C4-2B (cell line): ENCODE results near the gene TPP1.

Experiments used
- H3K27ac ChIP-seq: fragments of 450-650 bp; 2 replicates; pipeline ENCODE4 v1.5.1; 2017
- CTCF ChIP-seq: fragments of 450-650 bp; conservative IDR thresholded peaks from 2 replicates; pipeline ENCODE4 v1.5.1; 2017; ENCODE audit warnings: mild to moderate bottlenecking
- ZFX ChIP-seq: fragments of 450-650 bp; IDR thresholded peaks from 2 replicates; pipeline ENCODE4 v1.6.1; 2017

The TPP1 gene

GRCh38 chr11:6620636-6621035, 1.4 kb upstream of the TPP1 start:
- TF ChIP-seq CTCF, result no peak
- no peak for TF ChIP-seq ZFX
- no peak overlapping the region for H3K27ac ChIP-seq

- TF ChIP-seq ZFX, result no peak
- no peak for TF ChIP-seq CTCF
- peak overlapping the region; percentile 63 for H3K27ac ChIP-seq
Observed at GRCh38 chr11:6618117-6619003, 862 bp downstream of the TPP1 start.

GRCh38 chr11:6617315-6617781, 1.9 kb downstream of the TPP1 start:
- H3K27ac ChIP-seq, result no peak overlapping the region
- TF ChIP-seq CTCF (no peak), ZFX (no peak)

GRCh38 chr11:6616596-6617250, 2.5 kb downstream of the TPP1 start:
- TF ChIP-seq ZFX (no peak), CTCF (no peak)
- H3K27ac ChIP-seq, result no peak overlapping the region

GRCh38 chr11:6615882-6616585, 3.2 kb downstream of the TPP1 start:
- no peak overlapping the region for H3K27ac ChIP-seq
- no peak for TF ChIP-seq CTCF
- TF ChIP-seq ZFX, result no peak

GRCh38 chr11:6615046-6615445, 4.2 kb downstream of the TPP1 start:
- H3K27ac ChIP-seq, result no peak overlapping the region
- no peak for TF ChIP-seq CTCF
- TF ChIP-seq ZFX, result no peak

- TF ChIP-seq ZFX (no peak), CTCF (no peak)
- no peak overlapping the region for H3K27ac ChIP-seq
Observed at GRCh38 chr11:6614446-6614845, 4.8 kb downstream of the TPP1 start.
